K562 (cell line): ENCODE results near the gene LPAR5. TPM values are rescaled to one million over a fixed set of nuclear protein-coding genes. Genes with fewer than 3 reads are reported as not detected.

ENCODE experiments used
- C11orf30 ChIP-seq: fragments of 450-650 bp; IDR thresholded peaks from 2 replicates; pipeline ENCODE4 v1.6.1; 2016; ENCODE audit warnings: low read depth, mild to moderate bottlenecking
- ELK1 ChIP-seq: sonication (generic); formaldehyde crosslinking; IDR thresholded peaks from 2 replicates; pipeline ENCODE4 v1.8.1; 2022; ENCODE audit warnings: missing genetic modification reagents
- FOXJ2 ChIP-seq: fragments of 200-800 bp; sonication (Bioruptor generic); IDR thresholded peaks from 2 replicates; pipeline ENCODE4 v1.6.1; 2016; ENCODE audit warnings: missing genetic modification characterization, missing compliant biosample characterization
- HCFC1 ChIP-seq: IDR thresholded peaks from 2 replicates; pipeline ENCODE4 v1.6.1; 2012; ENCODE audit warnings: low read depth, low read length, improper control_type of control experiment
- HDAC1 ChIP-seq, 2 experiments: fragments of 450-650 bp; IDR thresholded peaks; 2 replicates each; pipeline ENCODE4 v1.6.1; 2016 to 2017; ENCODE audit warnings: inconsistent platforms in 1 of 2, mild to moderate bottlenecking in 1 of 2, moderate library complexity in 1 of 2
- HMG20A ChIP-seq: fragments of 450-650 bp; formaldehyde crosslinking; conservative IDR thresholded peaks from 2 replicates; pipeline ENCODE4 v1.4.0; 2020; ENCODE audit warnings: mild to moderate bottlenecking, mixed read lengths
- MGA ChIP-seq: fragments of 450-650 bp; IDR thresholded peaks from 2 replicates; pipeline ENCODE4 v1.6.1; 2016; ENCODE audit warnings: mild to moderate bottlenecking, moderate library complexity
- NCOA1 ChIP-seq: fragments of 450-650 bp; IDR thresholded peaks from 2 replicates; pipeline ENCODE4 v1.6.1; 2016; ENCODE audit warnings: low read depth
- RBM34 ChIP-seq: fragments of 200-400 bp; formaldehyde crosslinking; IDR thresholded peaks from 2 replicates; pipeline ENCODE4 v1.6.1; 2018; ENCODE audit warnings: low read length, borderline replicate concordance; ENCODE audit not compliant: insufficient read depth
- ZBTB12 ChIP-seq: fragments of 250-450 bp; sonication (Bioruptor Pico); IDR thresholded peaks from 2 replicates; pipeline ENCODE4 v1.4.0; 2020
- ZFX ChIP-seq: sonication (generic); formaldehyde crosslinking; IDR thresholded peaks from 2 replicates; pipeline ENCODE4 v1.8.0; 2022; ENCODE audit warnings: mild to moderate bottlenecking, missing genetic modification reagents, moderate library complexity
- ZNF175 ChIP-seq: fragments of 200-800 bp; sonication (Bioruptor generic); IDR thresholded peaks from 2 replicates; pipeline ENCODE4 v1.6.1; 2016; ENCODE audit warnings: low read depth, mild to moderate bottlenecking, missing genetic modification characterization, missing compliant biosample characterization
- ZNF197 ChIP-seq: fragments of 200-800 bp; sonication (Bioruptor generic); IDR thresholded peaks from 2 replicates; pipeline ENCODE4 v1.6.1; 2016; ENCODE audit warnings: low read depth, missing genetic modification characterization, missing compliant biosample characterization
- ZNF217 ChIP-seq: sonication (generic); formaldehyde crosslinking; IDR thresholded peaks from 2 replicates; pipeline ENCODE4 v1.8.0; 2022; ENCODE audit warnings: mild to moderate bottlenecking, missing genetic modification reagents
- polyA plus RNA-seq, 8 experiments: library from polyadenylated mRNA; depleted of rRNA in 4 of 8; stranded (reverse) in 5 of 8; unstranded in 3 of 8; fragments of >200 nt; fragmentation: Nextera tagmentation in 2 of 8; fragmentation: Illumina TruSeq in 1 of 8; extraction: Ambion mirVana in 2 of 8; extraction: Trizol in 1 of 8; gene quantifications; 2 replicates each; pipeline versions ENCODE4 v1.2.1 to v1.2.3, GENCODE V29; 2011 to 2014; ENCODE audit warnings: inconsistent platforms in 1 of 8, missing spikeins in 1 of 8
- total RNA-seq, 7 experiments: library from RNA; depleted of rRNA in 6 of 7; stranded (reverse); fragments of >200 nt in 6 of 7; fragmentation: Illumina TruSeq in 2 of 7; extraction: Trizol in 2 of 7; gene quantifications; 2 replicates each; pipeline versions ENCODE4 v1.2.1 to v1.2.3, GENCODE V29; 2011 to 2021; ENCODE audit warnings: low replicate concordance in 1 of 7

The LPAR5 gene
- total and polyA plus RNA-seq, 9 of the 15 experiments (the other 6 are each of a cell fraction or from before 2014, with no cell fraction given) = 1.3 to 11.7 (median 3.6) TPM

GRCh38 chr12:6662906-6663742, 27.4 kb upstream of the LPAR5 start, which contains the start of gene ING4 (continued):
- TF ChIP-seq ZNF217 (CRISPR knock-in tag) (no peak), HMG20A (no peak), MGA (peak; percentile 86), ZNF197 (CRISPR knock-in tag) (peak; percentile 65; the same call in 1 of the 2 replicates), HDAC1 (IDR thresholded peaks at IDR 0.05) (peak in 1 of 2 experiments; percentile 90; a peak in 2 of 4 replicates), ZFX (CRISPR knock-in tag) (peak; percentile 60; the same call in 1 of the 2 replicates), C11orf30 (peak; percentile 95), NCOA1 (peak; percentile 76; the same call in 1 of the 2 replicates), FOXJ2 (peak; percentile 83), ZBTB12 (CRISPR knock-in tag) (peak; percentile 98), HCFC1 (peak; percentile 95), ZNF175 (peak; percentile 81), ELK1 (CRISPR knock-in tag) (peak; percentile 98), RBM34 (no peak)
